Measurements from ENCODE around the gene OR51B5. TPM values are rescaled to one million over a fixed set of nuclear protein-coding genes. Genes with fewer than 3 reads are reported as not detected.

OR51B5 gene
- polyA plus RNA-seq, 3 donors: not detected

- Histone ChIP-seq H3K36me3 (replicated peaks in 1 of 2; ENCODE audit: control insufficient read depth in 1 of 2, insufficient read depth in 2 of 2, low read length in 2 of 2) (no peaks in the 10 kb centered on the region), H3K4me2 (replicated peaks; ENCODE audit: extremely low read depth, low read length, poor library complexity, severe bottlenecking) (no peak overlapping the region), H4K20me1 (ENCODE audit: insufficient read depth, low read length) (no peaks in the 10 kb centered on the region), H3K79me2 (ENCODE audit: insufficient read depth, low read length) (no peaks in the 10 kb centered on the region), H2AFZ (ENCODE audit: insufficient read depth, low read depth, low read length, poor library complexity, severe bottlenecking) (no peak overlapping the region), H3K4me3 (replicated peaks in 1 of 3; ENCODE audit: low read depth in 2 of 3, low read length in 3 of 3) (no peak overlapping the region), H3K4me1 (ENCODE audit: control insufficient read depth in 1 of 2, insufficient read depth in 2 of 2, low read length in 2 of 2) (no peaks in the 10 kb centered on the region), H3K9me3 (replicated peaks in 1 of 2; ENCODE audit: control insufficient read depth in 1 of 2, insufficient read depth in 1 of 2, low read length in 2 of 2) (no peaks in the 10 kb centered on the region), H3K27me3 (ENCODE audit: control insufficient read depth in 2 of 2, insufficient read depth in 2 of 2, low read length in 2 of 2) (no peaks in the 10 kb centered on the region), H3K27ac (ENCODE audit: low read depth in 1 of 2, low read length in 2 of 2) (no peak overlapping the region), H3K9ac (ENCODE audit: insufficient read depth, low read length, poor library complexity, severe bottlenecking) (no peak overlapping the region)
- 94% methylated on average over 2 of the region's 2 CpGs for WGBS (ENCODE audit: insufficient coverage)
- Mint-ChIP-seq H3K27ac (no peak overlapping the region), H3K4me3 (no peak overlapping the region), H3K36me3 (no peaks in the 10 kb centered on the region), H3K27me3 (ENCODE audit: low read depth in 3 of 3) (peaks cover 0 to 5% (median 2%) of the 10 kb centered on the region in 3 donors), H3K4me1 (no peaks in the 10 kb centered on the region), H3K9me3 (no peaks in the 10 kb centered on the region)
- no peak for TF ChIP-seq CTCF (IDR thresholded peaks at IDR 0.05)
- intact Hi-C loops (cut with micrococcal nuclease): no loop called here
- no peak for DNase-seq
Measured at GRCh38 chr11:5384335-5384734, 41.0 kb upstream of the OR51B5 start.

GRCh38 chr11:5383576-5383975 lies 40.3 kb upstream of the OR51B5 start, which contains the start of gene OR51M1:
Gene OR51M1, plus strand, starts transcription at chr11:5383812. Its CDS starts 5,587 bp downstream, at chr11:5389399.
- no CpG with 5 or more reads among the region's 1 CpG for WGBS (ENCODE audit: insufficient coverage)
- intact Hi-C loops (cut with micrococcal nuclease): no loop called here
- no peaks in the 10 kb centered on the region for H3K4me1 ChIP-seq (ENCODE audit: control insufficient read depth in 1 of 2, insufficient read depth in 2 of 2, low read length in 2 of 2)

More at GRCh38 chr11:5383576-5383975, 40.3 kb upstream of the OR51B5 start, which contains the start of gene OR51M1:
- Histone ChIP-seq H3K79me2 (ENCODE audit: insufficient read depth, low read length) (no peaks in the 10 kb centered on the region), H3K36me3 (replicated peaks in 1 of 2; ENCODE audit: control insufficient read depth in 1 of 2, insufficient read depth in 2 of 2, low read length in 2 of 2) (no peaks in the 10 kb centered on the region), H3K27ac (ENCODE audit: low read depth in 1 of 2, low read length in 2 of 2) (no peak within 1 kb of the TSS), H3K9ac (ENCODE audit: insufficient read depth, low read length, poor library complexity, severe bottlenecking) (no peak within 1 kb of the TSS), H3K4me3 (replicated peaks in 1 of 3; ENCODE audit: low read depth in 2 of 3, low read length in 3 of 3) (no peak within 1 kb of the TSS), H4K20me1 (ENCODE audit: insufficient read depth, low read length) (no peaks in the 10 kb centered on the region), H2AFZ (ENCODE audit: insufficient read depth, low read depth, low read length, poor library complexity, severe bottlenecking) (no peak within 1 kb of the TSS), H3K27me3 (ENCODE audit: control insufficient read depth in 2 of 2, insufficient read depth in 2 of 2, low read length in 2 of 2) (no peaks in the 10 kb centered on the region), H3K9me3 (replicated peaks in 1 of 2; ENCODE audit: control insufficient read depth in 1 of 2, insufficient read depth in 1 of 2, low read length in 2 of 2) (no peaks in the 10 kb centered on the region), H3K4me2 (replicated peaks; ENCODE audit: extremely low read depth, low read length, poor library complexity, severe bottlenecking) (no peak within 1 kb of the TSS)
- peaks cover 0 to under 1% (median 0%) of the 10 kb centered on the region in 7 donors for H3K9me3 Mint-ChIP-seq
- H3K4me1 Mint-ChIP-seq: no peaks in the 10 kb centered on the region
- no peaks in the 10 kb centered on the region for H3K36me3 Mint-ChIP-seq
- H3K27ac Mint-ChIP-seq: no peak within 1 kb of the TSS
- DNase-seq: no peak
- H3K4me3 Mint-ChIP-seq: no peak within 1 kb of the TSS
- TF ChIP-seq CTCF (IDR thresholded peaks at IDR 0.05): no peak
- peaks cover 0 to 5% (median 2%) of the 10 kb centered on the region in 3 donors for H3K27me3 Mint-ChIP-seq (ENCODE audit: low read depth in 3 of 3)

All from CD14-positive monocyte (primary cell).